Inflammatory macrophage (primary cell): Measurements from ENCODE around the gene AMD1.

ENCODE experiments used
- DNase-seq, 2 donors: peaks; one replicate each; pipeline ENCODE4 v3.0.0-alpha.2; 2020 to 2022

The AMD1 gene

DNA sequence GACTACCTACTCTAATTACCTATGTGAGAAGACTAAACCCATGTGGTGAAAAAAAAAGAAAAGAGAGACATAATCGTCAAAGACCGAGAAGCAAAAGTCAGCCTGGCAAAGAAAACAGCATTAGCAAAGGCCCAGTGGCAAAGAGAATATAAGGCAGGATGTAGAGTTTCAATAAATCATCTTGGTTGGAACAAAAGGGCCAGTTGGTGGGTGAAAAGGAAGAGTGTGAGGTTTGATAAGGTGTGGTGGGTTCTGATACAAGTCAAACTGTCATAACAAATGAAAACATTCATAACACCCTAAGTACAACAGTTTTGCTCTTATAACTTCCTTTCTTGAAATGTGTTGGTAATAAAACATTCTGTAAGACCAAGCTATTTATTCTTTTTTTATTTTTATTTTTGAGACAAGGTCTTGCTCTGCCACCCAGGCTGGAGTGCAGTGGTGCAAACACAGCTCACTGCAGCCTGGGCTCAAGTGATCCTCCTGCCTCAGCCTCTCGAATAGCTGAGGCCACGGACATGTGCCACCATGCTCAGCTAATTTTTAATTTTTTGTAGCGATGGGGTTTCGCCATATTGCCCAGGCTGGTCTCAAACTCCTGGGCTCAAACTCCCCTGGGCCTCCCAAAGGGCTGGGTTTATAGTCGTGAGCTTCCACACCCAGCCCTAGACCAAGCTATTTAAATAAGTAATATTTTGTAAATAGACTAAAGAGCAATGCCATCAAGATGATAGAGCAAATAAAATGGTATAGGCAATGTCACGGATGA lies 65.0 kb downstream of the AMD1 start:
- no peak for DNase-seq

- DNase-seq = peak; percentile 92 to 94
These were observed 70.1 kb downstream of the AMD1 start for GRCh38 chr6:110944681-110945151.
